Measurements from ENCODE around the gene HERC5. TPM values are rescaled to one million over a fixed set of nuclear protein-coding genes. Genes with fewer than 3 reads are reported as not detected.

HERC5 gene
- total RNA-seq, 1 donor from 2014 or later = 27.6 TPM

DNA sequence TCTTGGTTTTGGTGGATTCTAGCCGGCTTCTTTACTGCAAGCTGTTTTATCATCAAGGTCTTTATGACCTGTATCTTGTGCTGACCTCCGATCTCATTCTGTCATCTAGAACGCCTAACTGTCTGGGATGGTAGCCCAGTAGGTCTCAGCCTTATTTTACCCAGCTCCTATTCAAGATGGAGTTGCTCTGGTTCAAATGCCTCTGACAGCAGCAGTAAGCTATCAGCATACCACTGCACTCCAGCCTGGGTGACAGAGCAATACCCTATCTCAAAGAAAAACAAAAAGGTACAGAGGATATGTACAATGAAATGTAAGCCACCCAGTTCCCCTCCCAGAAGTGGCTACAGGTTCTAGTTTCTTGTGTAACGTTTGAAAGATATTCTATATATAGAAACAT lies 42.2 kb upstream of the HERC5 start:
- no peak overlapping the region for H3K27ac ChIP-seq
- no peak for TF ChIP-seq CTCF (IDR thresholded peaks at IDR 0.05)
- no peaks in the 10 kb centered on the region for H3K9me3 ChIP-seq
- ATAC-seq = no peak
- no peaks in the 10 kb centered on the region for H3K4me1 ChIP-seq
- DNase-seq = no peak
- intact Hi-C loops (cut with DNase I) = no loop called here
- H3K27me3 ChIP-seq (ENCODE audit: low read depth) = no peaks in the 10 kb centered on the region
- H3K4me3 ChIP-seq = no peak overlapping the region
- H3K36me3 ChIP-seq = peaks cover 23% of the 10 kb centered on the region

GRCh38 chr4:88415982-88416381 lies 40.9 kb upstream of the HERC5 start:
- no peak overlapping the region for H3K27ac ChIP-seq
- no peak for TF ChIP-seq CTCF (IDR thresholded peaks at IDR 0.05)
- ATAC-seq (no peak), DNase-seq (no peak)
- H3K4me3 ChIP-seq = no peak overlapping the region
- H3K9me3 ChIP-seq = no peaks in the 10 kb centered on the region
- no peaks in the 10 kb centered on the region for H3K27me3 ChIP-seq (ENCODE audit: low read depth)
- H3K36me3 ChIP-seq = peaks cover 23% of the 10 kb centered on the region
- intact Hi-C loops (cut with DNase I) = no loop called here
- no peaks in the 10 kb centered on the region for H3K4me1 ChIP-seq

DNA sequence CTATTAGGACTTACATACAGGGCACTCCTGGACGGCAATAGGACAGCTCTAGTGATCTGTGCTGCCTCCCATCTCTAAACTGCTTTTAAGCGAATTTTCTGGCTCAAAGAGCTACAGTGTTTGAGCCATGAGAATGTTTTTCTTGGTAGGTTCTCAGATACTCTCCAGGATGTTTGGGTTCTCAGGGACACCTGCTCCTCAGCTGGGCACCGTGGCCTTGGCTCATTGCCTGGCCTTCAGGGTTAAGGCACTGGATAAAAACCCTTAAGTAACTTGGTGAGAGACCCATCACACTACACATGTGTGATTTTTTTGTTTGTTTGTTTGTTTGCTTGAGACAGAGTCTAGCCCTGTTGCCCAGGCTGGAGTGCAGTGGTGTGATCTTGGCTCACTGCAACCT lies 38.5 kb upstream of the HERC5 start:
- H3K9me3 ChIP-seq = no peaks in the 10 kb centered on the region
- no peak overlapping the region for H3K27ac ChIP-seq
- no peak for TF ChIP-seq CTCF (IDR thresholded peaks at IDR 0.05)
- no peaks in the 10 kb centered on the region for H3K4me1 ChIP-seq
- DNase-seq (no peak), ATAC-seq (no peak)
- H3K27me3 ChIP-seq (ENCODE audit: low read depth) = no peaks in the 10 kb centered on the region
- intact Hi-C loops (cut with DNase I) = no loop called here
- no peak overlapping the region for H3K4me3 ChIP-seq
- peaks cover 23% of the 10 kb centered on the region for H3K36me3 ChIP-seq

DNA sequence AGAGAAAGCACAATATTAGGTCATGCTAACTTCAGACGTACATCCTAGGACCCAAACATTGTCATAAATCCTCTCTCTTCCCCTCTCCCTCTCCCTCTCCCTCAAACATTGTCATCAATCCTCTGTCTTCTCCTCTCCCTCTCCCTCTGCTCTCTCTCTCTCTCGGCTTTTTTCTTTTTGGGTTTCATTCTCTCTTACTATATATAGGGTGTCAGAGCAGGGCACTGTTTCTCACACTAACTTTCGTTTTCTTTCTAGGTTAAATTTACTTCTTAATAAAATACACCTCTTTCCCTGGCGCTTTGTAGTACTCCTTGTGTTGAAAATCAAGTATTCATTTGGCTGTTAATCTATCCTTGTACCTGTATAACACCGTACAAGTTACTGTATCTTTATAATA lies 37.0 kb upstream of the HERC5 start:
- H3K27me3 ChIP-seq (ENCODE audit: low read depth) = no peaks in the 10 kb centered on the region
- TF ChIP-seq CTCF (IDR thresholded peaks at IDR 0.05) = no peak
- H3K9me3 ChIP-seq = no peaks in the 10 kb centered on the region
- no peak for ATAC-seq
- H3K36me3 ChIP-seq = peaks cover 27% of the 10 kb centered on the region
- no peak overlapping the region for H3K4me3 ChIP-seq
- DNase-seq = no peak
- no peaks in the 10 kb centered on the region for H3K4me1 ChIP-seq
- intact Hi-C loops (cut with DNase I) = no loop called here
- no peak overlapping the region for H3K27ac ChIP-seq

DNA sequence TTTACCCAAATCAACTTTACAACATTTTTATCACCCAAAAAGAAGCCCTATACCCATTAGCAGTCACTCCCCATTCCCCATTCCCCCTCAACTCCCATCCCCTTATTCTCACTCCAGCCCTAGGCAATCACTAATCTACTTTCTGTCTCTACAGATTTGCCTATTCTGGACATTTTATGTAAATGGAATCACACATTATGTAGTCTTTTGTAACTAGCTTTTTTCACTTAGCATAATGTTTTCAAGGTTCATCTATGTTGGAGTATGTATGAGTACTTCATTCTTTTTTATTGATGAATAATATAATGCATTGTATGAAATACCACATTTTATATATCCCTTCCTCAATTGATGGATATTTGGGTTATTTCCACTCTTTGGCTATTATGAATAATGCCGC lies 36.1 kb upstream of the HERC5 start:
- no peaks in the 10 kb centered on the region for H3K27me3 ChIP-seq (ENCODE audit: low read depth)
- no peak for TF ChIP-seq CTCF (IDR thresholded peaks at IDR 0.05)
- ATAC-seq (no peak), DNase-seq (no peak)
- H3K27ac ChIP-seq = no peak overlapping the region
- no peak overlapping the region for H3K4me3 ChIP-seq
- intact Hi-C loops (cut with DNase I) = no loop called here
- no peaks in the 10 kb centered on the region for H3K4me1 ChIP-seq
- H3K36me3 ChIP-seq = peaks cover 26% of the 10 kb centered on the region
- H3K9me3 ChIP-seq = no peaks in the 10 kb centered on the region

GRCh38 chr4:88422403-88422802 lies 34.5 kb upstream of the HERC5 start:
- Histone ChIP-seq H3K4me3 (no peak overlapping the region), H3K36me3 (peaks cover 21% of the 10 kb centered on the region), H3K9me3 (no peaks in the 10 kb centered on the region), H3K4me1 (no peaks in the 10 kb centered on the region), H3K27me3 (ENCODE audit: low read depth) (no peaks in the 10 kb centered on the region), H3K27ac (no peak overlapping the region)
- no peak for TF ChIP-seq CTCF (IDR thresholded peaks at IDR 0.05)
- intact Hi-C loops (cut with DNase I) = no loop called here
- no peak for DNase-seq
- ATAC-seq = no peak

All from lower lobe of right lung (tissue), 2 donors.